K562 (cell line): ENCODE results near the gene RSAD1. TPM values are rescaled to one million over a fixed set of nuclear protein-coding genes. Genes with fewer than 3 reads are reported as not detected.

Source experiments
- ATAC-seq: fragments of 200-7000 bp; cut with Tn5 transposase; 3 replicates; pipeline ENCODE4 v1.9.1; 2020; ENCODE audit warnings: moderate library complexity
- BruUV-seq: library from RNA; stranded (reverse); fragments of 400-500 nt; replicated peaks from 2 replicates; lab custom pipeline; 2021; lab: Mats Ljungman, UMichigan
- CTCF ChIA-PET: fragments of 300-600 bp; formaldehyde crosslinking; extraction: SDS; loops from one replicate; lab custom pipeline; 2021; ENCODE audit warnings: low intra/inter-chr PET ratio; lab: Yijun Ruan, JAX
- POLR2A ChIA-PET: fragments of 300-600, 350-650 bp; sonication (Branson Sonifier 250); formaldehyde crosslinking; extraction: SDS; loops from one replicate; lab custom pipeline; 2021; ENCODE audit warnings: antibody characterized with exemption, inconsistent platforms; lab: Yijun Ruan, JAX
- DNase-seq, 4 experiments: peaks; one replicate each; pipeline versions ENCODE4 v3.0.0 to v3.0.0-alpha.2; 2011 to 2018; ENCODE audit warnings: low spot score in 3 of 4, mixed read lengths in 3 of 4; ENCODE audit errors: extremely low read depth in 1 of 4
- FAIRE-seq: peaks from 2 replicates; lab custom pipeline; 2011; peaks lifted over from hg19 to GRCh38; lab: Jason Lieb, UNC
- H2AFZ ChIP-seq: 2 replicates; pipeline ENCODE4 v1.6.0; 2011; ENCODE audit warnings: low read depth, low read length, control low read depth, inconsistent platforms
- H3K27ac ChIP-seq: fragments of 200-600 bp; 3 replicates; pipeline ENCODE4 v1.8.0; 2011; ENCODE audit warnings: low read depth, mild to moderate bottlenecking, control low read depth, inconsistent platforms, low read length, moderate library complexity, mixed read lengths; ENCODE audit errors: extremely low read depth
- H3K27me3 ChIP-seq, 2 experiments: fragments of 300-600 bp in 1 of 2; 2 replicates in 1 of 2; 3 replicates in 1 of 2; pipeline versions ENCODE4 v1.6.0 to v1.8.0; 2011; ENCODE audit warnings: inconsistent platforms in 2 of 2, low read length in 2 of 2, mild to moderate bottlenecking in 1 of 2, mixed read lengths in 1 of 2, moderate library complexity in 1 of 2; ENCODE audit not compliant: control insufficient read depth in 2 of 2, insufficient read depth in 2 of 2
- H3K36me3 ChIP-seq: fragments of 300-600 bp; 3 replicates; pipeline ENCODE4 v1.8.0; 2011; ENCODE audit warnings: mild to moderate bottlenecking, low read length, inconsistent platforms; ENCODE audit not compliant: control insufficient read depth, insufficient read depth
- H3K4me1 ChIP-seq, 2 experiments: fragments of 200-600 bp in 1 of 2; replicated peaks in 1 of 2; 2 replicates in 1 of 2; 3 replicates in 1 of 2; pipeline versions ENCODE4 v1.5.1 to v1.8.0; 2011; ENCODE audit warnings: inconsistent platforms in 2 of 2, low read length in 2 of 2, mild to moderate bottlenecking in 1 of 2, mixed read lengths in 1 of 2, moderate library complexity in 1 of 2; ENCODE audit not compliant: control insufficient read depth in 2 of 2, insufficient read depth in 2 of 2
- H3K4me2 ChIP-seq: 2 replicates; pipeline ENCODE4 v1.6.1; 2011; ENCODE audit warnings: low read length, control low read depth, inconsistent platforms, mixed read lengths; ENCODE audit not compliant: insufficient read depth
- H3K4me3 ChIP-seq: fragments of 200-600 bp; sonication (generic), shearing (Covaris generic); 2 replicates; pipeline ENCODE4 v1.5.1; 2016; ENCODE audit warnings: control low read depth, inconsistent platforms
- H3K79me2 ChIP-seq: fragments of 200-600 bp; 3 replicates; pipeline ENCODE4 v1.8.0; 2011; ENCODE audit warnings: low read length, inconsistent platforms; ENCODE audit not compliant: control insufficient read depth, insufficient read depth
- H3K9ac ChIP-seq, 2 experiments: 2 replicates each; pipeline versions ENCODE4 v1.6.0 to v1.6.1; 2011; ENCODE audit warnings: low read depth in 2 of 2, low read length in 2 of 2, control low read depth in 1 of 2, inconsistent platforms in 1 of 2, mild to moderate bottlenecking in 1 of 2, mixed read lengths in 1 of 2; ENCODE audit not compliant: insufficient read depth in 1 of 2
- H3K9me1 ChIP-seq: one replicate; pipeline ENCODE4 v1.6.0; 2011; ENCODE audit warnings: inconsistent platforms, mild to moderate bottlenecking, low read length, moderate library complexity; ENCODE audit not compliant: control insufficient read depth, insufficient read depth
- H3K9me3 ChIP-seq: replicated peaks from 2 replicates; pipeline ENCODE4 v1.5.1; 2011; ENCODE audit warnings: low read depth, low read length, inconsistent platforms; ENCODE audit not compliant: control insufficient read depth, insufficient read depth
- H4K20me1 ChIP-seq: replicated peaks from 2 replicates; pipeline ENCODE4 v1.6.1; 2011; ENCODE audit warnings: low read length, inconsistent platforms, mixed read lengths; ENCODE audit not compliant: control insufficient read depth, insufficient read depth
- ATF6 ChIP-seq: sonication (generic); formaldehyde crosslinking; IDR thresholded peaks from 2 replicates; pipeline ENCODE4 v1.4.0; 2020; ENCODE audit warnings: mild to moderate bottlenecking, missing genetic modification reagents
- GABPA ChIP-seq: fragments of 200-800 bp; sonication (Bioruptor generic); conservative IDR thresholded peaks from 2 replicates; pipeline ENCODE4 v1.6.1; 2016; ENCODE audit warnings: low read depth, missing genetic modification characterization, missing compliant biosample characterization
- HDAC8 ChIP-seq: fragments of 450-650 bp; IDR thresholded peaks from 2 replicates; pipeline ENCODE4 v1.6.1; 2016; ENCODE audit warnings: mild to moderate bottlenecking, missing genetic modification characterization, moderate library complexity, missing compliant biosample characterization
- U2AF2 ChIP-seq: fragments of 200-400 bp; formaldehyde crosslinking; optimal IDR thresholded peaks from 2 replicates; pipeline ENCODE3; 2017; ENCODE audit warnings: low read depth, mild to moderate bottlenecking, low read length
- ZKSCAN1 ChIP-seq: fragments of 150-350 bp; IDR thresholded peaks from 2 replicates; pipeline ENCODE4 v1.6.1; 2016; ENCODE audit warnings: low read depth, low read length
- ZNF398 ChIP-seq: fragments of 250-450 bp; sonication (Bioruptor Pico); IDR thresholded peaks from 2 replicates; pipeline ENCODE4 v1.8.0; 2021; ENCODE audit warnings: moderate library complexity, mild to moderate bottlenecking, inconsistent platforms
- WGBS: fragments of 100-300 bp; shearing (Covaris generic); methylation state at CpG from one replicate; pipeline ENCODE4 v1.1.6; 2016; ENCODE audit warnings: low coverage, mixed read lengths; ENCODE audit not compliant: insufficient coverage; ENCODE audit errors: missing lambda C conversion rate; 5-methylcytosine and 5-hydroxymethylcytosine counted together
- in situ Hi-C: fragments of 300-500 bp; cut with MboI; formaldehyde crosslinking; loops from 4 replicates; pipeline ENCODE4 v1.15.0; 2018; ENCODE audit warnings: inconsistent platforms, mixed read lengths
- intact Hi-C: fragments of 100-400 bp; cut with micrococcal nuclease; formaldehyde crosslinking; loops from 2 replicates; pipeline ENCODE4 v1.14.2; 2022
- polyA plus RNA-seq, 8 experiments: library from polyadenylated mRNA; depleted of rRNA in 4 of 8; stranded (reverse) in 5 of 8; unstranded in 3 of 8; fragments of >200 nt; fragmentation: Nextera tagmentation in 2 of 8; fragmentation: Illumina TruSeq in 1 of 8; extraction: Ambion mirVana in 2 of 8; extraction: Trizol in 1 of 8; gene quantifications; 2 replicates each; pipeline versions ENCODE4 v1.2.1 to v1.2.3, GENCODE V29; 2011 to 2014; ENCODE audit warnings: inconsistent platforms in 1 of 8, missing spikeins in 1 of 8
- total RNA-seq, 7 experiments: library from RNA; depleted of rRNA in 6 of 7; stranded (reverse); fragments of >200 nt in 6 of 7; fragmentation: Illumina TruSeq in 2 of 7; extraction: Trizol in 2 of 7; gene quantifications; 2 replicates each; pipeline versions ENCODE4 v1.2.1 to v1.2.3, GENCODE V29; 2011 to 2021; ENCODE audit warnings: low replicate concordance in 1 of 7

RSAD1 gene
- total and polyA plus RNA-seq, 9 of the 15 experiments (the other 6 are each of a cell fraction or from before 2014, with no cell fraction given): 4.5 to 42.5 (median 26.8) TPM

- TF ChIP-seq GABPA (tag) (no peak), ZKSCAN1 (peak; percentile 93)
- intact Hi-C loops (loop anchor here (5.0 kb wide), 3 partner anchors 202 to 362 kb away; no protein-coding TSS in a partner anchor), in situ Hi-C loops (no loop called here)
- peak overlapping the region; percentile 96; the same call in 1 of the 2 replicates for H3K4me2 ChIP-seq
- H3K9me3 ChIP-seq: no peaks in the 10 kb centered on the region
- DNase-seq (no peak), ATAC-seq (no peak), FAIRE-seq (no peak)
- H3K36me3 ChIP-seq: peaks cover 50% of the 10 kb centered on the region
- TSS peak; percentile 52 for BruUV-seq
- no peak overlapping the region for H2AFZ ChIP-seq
- ChIA-PET CTCF (interaction anchor here (0.6 to 1.8 kb wide), 3 partner anchors 21 to 279 kb away, joined by 3 to 17 read pairs (median 6); partner anchors contain the start of gene COL1A1), POLR2A (interaction anchor here (0.5 to 1.1 kb wide), 6 partner anchors 8 to 240 kb away, joined by 3 to 7 read pairs (median 4); no protein-coding TSS in a partner anchor)
- no peak overlapping the region for H3K27ac ChIP-seq
- no peaks in the 10 kb centered on the region for H3K9me1 ChIP-seq
- peak overlapping the region; percentile 75 to 92; a peak in 1 of 4 replicates for H3K9ac ChIP-seq
- no peaks in the 10 kb centered on the region for H4K20me1 ChIP-seq
- peaks cover 18% of the 10 kb centered on the region for H3K79me2 ChIP-seq
- H3K27me3 ChIP-seq: no peaks in the 10 kb centered on the region
- peak overlapping the region; percentile 80; the same call in 1 of the 2 replicates for H3K4me3 ChIP-seq
- H3K4me1 ChIP-seq: peaks cover 11 to 34% of the 10 kb centered on the region in 2 experiments; a peak in 4 of 5 replicates
- 88% methylated on average over 7 of the region's 7 CpGs for WGBS
Measured at GRCh38 chr17:50480142-50480764, 1.6 kb downstream of the RSAD1 start.

- no peak overlapping the region for H3K27ac ChIP-seq
- H2AFZ ChIP-seq: no peak overlapping the region
- H3K9me1 ChIP-seq: no peaks in the 10 kb centered on the region
- no TSS peak for BruUV-seq
- intact Hi-C loops (loop anchor here (5.0 kb wide), 3 partner anchors 201 to 361 kb away; no protein-coding TSS in a partner anchor), in situ Hi-C loops (no loop called here)
- ChIA-PET POLR2A (interaction anchor here (0.5 kb wide), 1 partner anchor 119 kb away, joined by 3 read pairs; no protein-coding TSS in a partner anchor), CTCF (interaction anchor here (0.6 kb wide), 2 partner anchors 14 to 20 kb away, joined by 3 read pairs; no protein-coding TSS in a partner anchor)
- peaks cover 18% of the 10 kb centered on the region for H3K79me2 ChIP-seq
- no peak for TF ChIP-seq U2AF2
- no peak for TF ChIP-seq HDAC8
- no peak for TF ChIP-seq ZNF398 (CRISPR knock-in tag)
- no peak for TF ChIP-seq ATF6
- H3K4me2 ChIP-seq: no peak overlapping the region
- ATAC-seq: no peak
- WGBS: 80% methylated on average over 2 of the region's 2 CpGs
- peaks cover 53% of the 10 kb centered on the region for H3K36me3 ChIP-seq
- no peak overlapping the region for H3K9ac ChIP-seq
- no peaks in the 10 kb centered on the region for H3K9me3 ChIP-seq
- FAIRE-seq: no peak
- no peak for DNase-seq
- H4K20me1 ChIP-seq: no peaks in the 10 kb centered on the region
- peaks cover 11 to 34% of the 10 kb centered on the region in 2 experiments; a peak in 4 of 5 replicates for H3K4me1 ChIP-seq
- H3K27me3 ChIP-seq: no peaks in the 10 kb centered on the region
- H3K4me3 ChIP-seq: no peak overlapping the region
Measured at GRCh38 chr17:50480854-50481490, 2.3 kb downstream of the RSAD1 start.
